Stimulated activated CD4-positive, alpha-beta T cell treated with anti-CD3 and anti-CD28 coated beads, Interleukin-4, amount 100 ng/mL, for 48 hours (primary cell): ENCODE results near the gene UNC119.
"Not testable (repeated sequence)": the region's sequence is repeated elsewhere in the genome, so short reads cannot be mapped to it uniquely, and the experiment has no call there.

Experiments
- DNase-seq, 2 donors: peaks; one replicate each; pipeline ENCODE4 v3.0.0-alpha.2; 2020; ENCODE audit warnings: low read depth in 2 of 2

UNC119 gene

DNA sequence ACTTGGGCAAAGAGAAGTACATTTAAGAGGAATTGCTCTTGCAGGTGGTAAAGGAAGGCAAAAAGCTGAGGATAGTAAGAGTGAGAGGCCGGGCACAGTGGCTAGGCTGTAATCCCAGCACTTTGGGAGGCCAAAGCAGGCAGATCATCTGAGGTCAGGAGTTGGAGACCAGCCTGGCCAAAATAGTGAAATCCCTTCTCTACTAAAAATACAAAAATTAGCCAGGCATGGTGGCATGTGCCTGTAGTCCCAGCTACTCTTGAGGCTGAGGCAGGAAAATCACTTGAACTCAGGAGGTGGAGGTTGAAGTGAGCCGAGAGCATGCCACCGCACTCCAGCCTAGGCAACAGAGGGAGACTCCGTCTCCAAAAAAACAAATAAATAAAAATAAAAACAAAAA lies 30.1 kb downstream of the UNC119 start:
- DNase-seq, result not testable (repeated sequence)

- no peak for DNase-seq
Observed at GRCh38 chr17:28521311-28522085, 30.9 kb downstream of the UNC119 start.

- no peak for DNase-seq
Observed at GRCh38 chr17:28520687-28521086, 31.7 kb downstream of the UNC119 start.

DNA sequence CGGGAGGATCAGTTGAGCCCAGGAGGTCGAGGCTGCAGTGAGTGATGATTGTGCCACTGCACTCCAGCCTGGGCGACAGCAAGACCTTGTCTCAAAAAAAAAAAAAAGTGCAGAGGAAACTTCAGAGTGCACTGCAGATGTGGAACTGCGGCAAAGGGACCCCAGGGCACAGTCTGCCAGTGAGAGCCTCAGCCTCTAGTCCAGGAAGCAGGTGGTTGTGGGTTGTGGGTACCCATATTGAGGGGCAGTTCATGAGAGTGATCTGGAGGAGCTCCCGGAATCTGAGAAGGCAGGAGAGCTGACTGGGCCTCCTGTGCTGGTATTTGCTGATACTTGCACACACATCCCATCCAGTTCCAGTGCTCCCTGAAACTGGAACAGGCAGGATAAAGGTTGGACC lies 33.2 kb downstream of the UNC119 start:
- DNase-seq, result no peak

DNA sequence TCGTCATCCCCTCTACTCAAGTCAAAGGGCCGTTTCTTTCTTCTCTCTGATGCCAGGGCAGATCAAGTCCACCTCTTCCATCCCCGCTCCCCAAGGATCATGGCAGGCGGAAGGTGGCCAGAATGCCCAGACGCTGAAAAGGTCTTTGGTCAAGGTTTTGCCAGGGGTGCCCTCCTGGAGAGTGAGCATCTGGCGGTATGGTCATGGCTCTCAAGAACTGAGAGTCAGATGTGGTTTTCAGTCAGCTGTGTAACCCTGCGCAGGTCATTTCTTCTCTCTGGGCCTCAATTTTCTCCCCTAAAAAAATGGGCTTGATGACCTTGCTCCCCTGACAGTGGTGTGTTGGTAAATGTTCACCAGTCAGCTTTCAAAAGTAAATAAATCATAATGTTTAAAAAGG lies 33.8 kb downstream of the UNC119 start:
- no peak for DNase-seq

GRCh38 chr17:28518132-28518531 lies 34.3 kb downstream of the UNC119 start:
- no peak for DNase-seq

- DNase-seq, result no peak
Observed at GRCh38 chr17:28515518-28515917, 36.9 kb downstream of the UNC119 start.

- DNase-seq, result no peak
Observed at GRCh38 chr17:28514561-28515002, 37.8 kb downstream of the UNC119 start.

- DNase-seq, result no peak
Observed at GRCh38 chr17:28513476-28513875, 38.9 kb downstream of the UNC119 start.

DNA sequence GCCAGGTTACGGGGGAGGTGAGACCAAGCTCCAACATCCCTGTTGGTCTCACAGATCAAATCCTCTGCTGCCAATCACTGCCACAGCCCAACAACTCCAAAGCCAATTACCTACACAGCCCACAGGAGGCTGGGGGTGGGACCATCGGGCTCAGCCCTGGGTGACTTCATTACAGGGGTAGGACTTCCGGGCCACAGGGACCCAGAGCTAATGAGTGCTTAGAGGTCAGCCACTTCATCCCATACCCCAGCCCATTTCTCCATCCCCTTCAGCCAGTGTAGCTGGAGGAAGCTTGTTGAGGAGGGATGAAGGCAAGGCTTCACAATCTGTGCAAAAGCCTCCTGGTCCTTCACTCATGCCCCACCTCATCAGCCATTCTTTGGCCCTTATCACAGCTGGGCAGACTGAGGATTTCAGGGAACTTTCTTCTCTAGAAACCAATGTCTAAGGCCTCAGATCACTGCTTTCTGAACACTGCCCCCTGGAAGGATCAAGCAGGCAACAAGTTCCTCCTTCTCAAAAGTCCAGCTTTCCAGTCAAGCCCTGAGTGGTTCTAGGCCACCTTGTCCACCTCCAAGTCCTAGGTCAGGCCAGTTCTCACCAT lies 40.5 kb downstream of the UNC119 start:
- DNase-seq, result no peak

- DNase-seq, result no peak
Observed at GRCh38 chr17:28509789-28510188, 42.6 kb downstream of the UNC119 start.

- DNase-seq, result no peak
Observed at GRCh38 chr17:28508211-28508724, 44.2 kb downstream of the UNC119 start.

GRCh38 chr17:28507567-28508203 lies 44.7 kb downstream of the UNC119 start:
- DNase-seq, result no peak

DNA sequence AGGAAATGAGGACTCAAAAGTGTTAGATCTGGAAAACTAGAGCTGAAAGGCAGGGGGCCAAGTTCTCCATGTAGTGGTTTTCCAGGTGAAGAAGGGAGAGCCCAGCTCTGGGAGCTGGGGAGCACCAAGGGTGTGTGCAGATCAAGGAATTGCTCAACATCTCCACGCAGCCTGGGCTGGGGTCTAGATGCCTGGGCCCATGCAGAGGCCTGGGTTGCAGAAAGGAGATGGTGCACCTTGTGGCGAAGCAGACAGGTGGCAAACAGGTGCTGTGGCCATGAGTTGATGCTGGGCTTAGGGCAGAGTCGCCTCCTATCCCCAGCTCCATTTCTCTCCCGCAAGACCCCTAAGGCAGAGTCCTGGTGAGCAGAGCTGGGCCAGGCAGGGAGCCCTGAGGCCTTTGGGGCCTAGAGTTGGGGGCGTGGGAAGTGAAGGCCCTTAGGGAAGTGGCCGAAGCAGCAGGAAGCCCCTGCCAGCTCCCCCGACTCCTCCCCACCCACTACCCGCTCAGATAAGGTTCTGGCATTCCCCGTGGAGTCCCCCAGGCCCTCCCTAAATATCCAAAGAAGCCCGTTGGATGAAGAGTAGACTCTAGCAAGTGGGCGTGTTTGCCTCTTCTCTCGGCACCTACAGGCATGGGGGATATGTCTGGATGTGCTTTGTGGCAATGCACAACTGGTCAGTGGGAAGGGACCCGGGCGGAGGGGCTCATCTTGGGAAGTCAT lies 45.5 kb downstream of the UNC119 start:
- DNase-seq, result no peak

DNA sequence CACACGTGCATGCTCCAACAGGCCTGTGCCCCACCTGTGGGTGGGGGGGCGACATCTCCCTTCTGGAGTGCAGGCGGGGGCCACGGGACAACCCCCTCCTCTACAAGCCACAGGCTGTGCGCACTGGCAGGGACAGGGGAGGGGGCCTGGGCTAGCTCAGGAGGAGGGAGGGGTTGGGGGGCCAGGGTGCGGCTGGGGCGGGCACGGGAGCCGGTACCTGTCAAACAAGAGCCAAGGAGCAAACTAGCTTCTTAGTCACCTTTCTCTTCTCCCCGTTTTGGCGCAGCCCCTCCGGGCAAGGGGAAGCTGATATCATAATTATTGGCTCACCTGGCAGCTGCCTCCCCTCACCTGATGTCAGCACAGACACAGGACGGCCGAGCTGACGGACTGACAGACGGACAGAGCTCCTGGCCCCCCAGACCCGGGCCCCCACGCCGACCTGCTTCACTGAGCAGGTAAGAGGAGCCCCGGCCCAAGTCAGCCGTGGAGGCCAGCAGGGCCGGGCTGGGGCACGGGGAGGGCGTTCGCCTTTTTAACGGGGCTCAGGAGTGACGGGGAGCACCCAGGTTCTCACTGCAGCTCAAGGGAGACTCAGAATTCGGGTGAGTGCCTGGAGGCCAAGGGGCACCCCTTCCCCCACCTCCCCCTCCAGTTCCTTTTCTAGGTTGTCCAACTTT lies 46.3 kb downstream of the UNC119 start, which contains the start of gene FOXN1:
TSS of gene FOXN1 (plus strand) at position 363 of the 680 bp plus-strand sequence. CDS start 17,622 bp downstream, outside the sequence.
- no peak for DNase-seq

DNA sequence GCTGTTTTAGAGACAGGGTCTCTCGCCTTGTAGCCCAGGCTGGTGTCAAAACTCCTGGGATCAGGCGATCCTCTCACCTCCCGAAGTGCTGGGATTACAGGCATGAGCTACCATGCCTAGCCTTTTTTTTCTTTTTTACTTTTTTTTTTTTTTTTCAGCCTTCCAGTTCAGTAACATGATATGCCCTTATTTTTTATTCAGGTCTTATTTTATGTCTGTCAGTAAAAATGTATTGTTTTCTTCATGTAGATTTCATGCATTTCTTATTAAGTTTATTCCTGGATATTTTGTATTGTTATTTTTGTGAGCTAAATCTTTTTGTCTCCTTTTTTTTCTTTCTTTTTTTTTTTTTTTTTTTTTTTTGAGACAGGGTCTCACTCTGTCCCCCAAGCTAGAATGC lies 49.0 kb downstream of the UNC119 start:
- no peak for DNase-seq

- DNase-seq, result no peak
Observed at GRCh38 chr17:28501421-28502284, 50.8 kb downstream of the UNC119 start.

DNA sequence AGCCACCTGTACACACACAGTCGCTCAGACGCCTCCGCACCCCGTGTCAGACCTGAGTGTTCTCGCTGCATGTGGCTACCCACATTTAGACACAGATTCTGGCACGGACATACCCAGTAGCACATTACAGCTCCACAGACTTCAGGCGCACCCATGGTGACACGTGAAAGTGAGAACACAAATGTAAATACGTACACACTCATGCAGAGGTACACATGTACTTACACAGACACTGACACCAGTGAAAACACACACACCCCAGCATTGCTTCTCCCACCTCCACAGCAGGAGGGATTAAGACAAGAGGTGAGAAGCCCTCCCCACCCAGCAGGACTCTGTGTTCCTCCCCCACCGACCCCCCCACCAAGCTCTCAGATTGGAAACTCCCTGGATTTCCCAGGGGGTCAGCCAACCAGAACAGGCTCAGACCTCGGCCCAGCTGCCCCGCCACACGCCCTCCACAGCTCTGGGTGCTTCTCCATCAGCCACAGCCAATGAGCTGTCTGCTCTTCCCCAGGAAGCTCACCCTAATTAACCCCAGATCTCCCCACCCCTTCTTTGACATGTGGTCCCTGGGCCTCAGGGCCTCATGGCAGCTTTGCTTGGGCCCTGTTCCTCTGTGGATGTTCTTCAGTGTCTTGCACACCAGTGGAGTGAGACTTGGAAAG lies 51.6 kb downstream of the UNC119 start:
- DNase-seq, result no peak

DNA sequence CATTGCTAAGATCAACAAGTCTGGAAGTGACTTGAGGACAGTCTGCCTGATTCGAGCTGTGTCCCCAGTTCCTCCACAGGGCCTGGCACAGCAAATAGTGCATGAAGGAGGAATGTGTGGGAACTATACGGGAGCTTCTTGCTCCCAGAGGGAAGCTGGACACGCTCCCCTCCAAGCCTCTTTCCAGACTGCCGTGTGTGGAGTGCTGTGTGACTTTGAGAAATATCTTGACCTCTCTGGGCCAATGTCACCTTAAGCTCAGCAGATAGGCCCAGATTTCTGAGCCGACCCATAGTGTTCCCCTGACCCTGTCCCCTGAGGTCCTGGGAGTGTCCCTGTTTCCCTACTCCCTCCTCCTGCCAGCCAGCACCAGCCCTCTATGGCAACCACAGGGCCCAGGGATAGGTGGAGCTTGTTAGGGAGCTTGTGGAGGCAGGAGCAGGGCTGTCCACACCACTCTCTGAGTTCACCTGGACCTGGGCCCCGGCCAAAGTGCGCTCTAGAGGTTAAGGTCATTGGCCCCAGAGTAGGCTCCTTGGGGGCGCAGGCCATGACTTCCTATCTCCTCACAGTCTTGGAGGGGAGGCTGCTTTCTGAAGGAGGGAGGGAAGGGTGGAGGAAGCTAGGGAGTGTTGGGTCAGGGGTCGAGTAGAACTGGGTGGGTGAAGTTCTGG lies 52.6 kb downstream of the UNC119 start:
- DNase-seq, result no peak
